GM19328 (cell line): ENCODE data around the gene SIMC1.
A peak's percentile ranks its signal among the peaks of the same experiment; 100 is the strongest.

Experiments
- ATAC-seq: cut with Tn5 transposase; IDR thresholded peaks from one replicate; pipeline ENCODE4 v1.9.1; 2021; ENCODE audit warnings: mild to moderate bottlenecking, moderate library complexity; ENCODE audit not compliant: unreplicated experiment

The SIMC1 gene

GRCh38 chr5:176361437-176362232, 123.4 kb downstream of the SIMC1 start, which contains the start of gene KIAA1191:
Gene KIAA1191 (minus strand): TSS chr5:176361764. CDS start chr5:176359508, 2,256 bp downstream.
- ATAC-seq, result peak; percentile 86

GRCh38 chr5:176362233-176362490, 123.9 kb downstream of the SIMC1 start:
- peak; percentile 12 for ATAC-seq

GRCh38 chr5:176364765-176365350, 126.6 kb downstream of the SIMC1 start:
- no peak for ATAC-seq

GRCh38 chr5:176365351-176366231, 127.4 kb downstream of the SIMC1 start, which contains the start of gene ARL10:
Gene ARL10 (plus strand): TSS chr5:176365487. CDS start chr5:176365564, 77 bp downstream.
- no peak for ATAC-seq

GRCh38 chr5:176366232-176366894, 128.1 kb downstream of the SIMC1 start:
- no peak for ATAC-seq

GRCh38 chr5:176368726-176369125, 130.5 kb downstream of the SIMC1 start:
- no peak for ATAC-seq

- no peak for ATAC-seq
Observed at GRCh38 chr5:176369934-176370711, 131.9 kb downstream of the SIMC1 start.

- ATAC-seq, result no peak
Observed at GRCh38 chr5:176371621-176372539, 133.7 kb downstream of the SIMC1 start.

- ATAC-seq, result no peak
Observed at GRCh38 chr5:176373100-176373818, 135.0 kb downstream of the SIMC1 start.

- ATAC-seq, result no peak
Observed at GRCh38 chr5:176379881-176380280, 141.7 kb downstream of the SIMC1 start.

GRCh38 chr5:176381423-176381822, 143.2 kb downstream of the SIMC1 start:
- no peak for ATAC-seq

- ATAC-seq, result no peak
Observed at GRCh38 chr5:176381979-176382378, 143.8 kb downstream of the SIMC1 start.

- no peak for ATAC-seq
Observed at GRCh38 chr5:176382721-176383120, 144.5 kb downstream of the SIMC1 start.

GRCh38 chr5:176383248-176383905, 145.2 kb downstream of the SIMC1 start:
- no peak for ATAC-seq

- ATAC-seq, result no peak
Observed at GRCh38 chr5:176383961-176384360, 145.7 kb downstream of the SIMC1 start.

- ATAC-seq, result no peak
Observed at GRCh38 chr5:176384366-176384930, 146.2 kb downstream of the SIMC1 start.

- ATAC-seq, result no peak
Observed at GRCh38 chr5:176384991-176385390, 146.8 kb downstream of the SIMC1 start.

- ATAC-seq, result no peak
Observed at GRCh38 chr5:176386491-176386890, 148.3 kb downstream of the SIMC1 start.
